GM12878 (cell line): ENCODE measurements around the gene PIEZO2.

Experiments used
- ATF2 ChIP-seq: IDR thresholded peaks from 2 replicates; pipeline ENCODE4 v1.6.1; 2012; ENCODE audit warnings: low read length, inconsistent platforms
- CEBPB ChIP-seq, 2 experiments: fragments of 150-350 bp in 1 of 2; IDR thresholded peaks; 2 replicates each; pipeline ENCODE4 v1.6.1; 2012 to 2014; ENCODE audit warnings: low read depth in 2 of 2, low read length in 2 of 2, borderline replicate concordance in 1 of 2, inconsistent platforms in 1 of 2
- CREM ChIP-seq: IDR thresholded peaks from 2 replicates; pipeline ENCODE4 v1.6.1; 2014; ENCODE audit warnings: antibody characterized with exemption, low read depth
- CTCF ChIP-seq, 3 experiments: IDR thresholded peaks in 2 of 3; conservative IDR thresholded peaks in 1 of 3; 2 replicates each; pipeline ENCODE4 v1.5.1; 2011; ENCODE audit warnings: low read depth in 3 of 3, low read length in 3 of 3, mild to moderate bottlenecking in 3 of 3, control low read depth in 2 of 3, moderate library complexity in 2 of 3, inconsistent platforms in 1 of 3, mixed read lengths in 1 of 3; ENCODE audit not compliant: control insufficient read depth in 2 of 3, insufficient read depth in 1 of 3; ENCODE audit errors: extremely low read depth in 1 of 3
- ESRRA ChIP-seq: IDR thresholded peaks from 2 replicates; pipeline ENCODE4 v1.6.1; 2012; ENCODE audit warnings: mild to moderate bottlenecking, low read length, improper control_type of control experiment
- MYC ChIP-seq: IDR thresholded peaks from 2 replicates; pipeline ENCODE4 v1.6.1; 2011; ENCODE audit warnings: mild to moderate bottlenecking, low read length, moderate library complexity, inconsistent platforms; ENCODE audit not compliant: insufficient read depth, insufficient replicate concordance, insufficient read length, severe bottlenecking
- NR2C2 ChIP-seq: IDR thresholded peaks from 2 replicates; pipeline ENCODE4 v1.6.1; 2011; ENCODE audit warnings: borderline replicate concordance, low read depth; ENCODE audit not compliant: control insufficient read depth, insufficient read length
- POLR2A ChIP-seq: IDR thresholded peaks from 2 replicates; pipeline ENCODE4 v1.6.1; 2011; ENCODE audit warnings: low read depth, mild to moderate bottlenecking, low read length
- SIN3A ChIP-seq: IDR thresholded peaks from 2 replicates; pipeline ENCODE4 v1.6.1; 2012; ENCODE audit warnings: low read depth, low read length, improper control_type of control experiment
- TAF1 ChIP-seq: IDR thresholded peaks from 2 replicates; pipeline ENCODE4 v1.6.1; 2011; ENCODE audit warnings: mild to moderate bottlenecking, low read depth, low read length, borderline replicate concordance
- USF2 ChIP-seq: IDR thresholded peaks from 2 replicates; pipeline ENCODE4 v1.6.1; 2011; ENCODE audit warnings: low read depth, low read length, improper control_type of control experiment, borderline replicate concordance
- YY1 ChIP-seq: IDR thresholded peaks from 2 replicates; pipeline ENCODE4 v1.6.1; 2011; ENCODE audit warnings: low read depth, mild to moderate bottlenecking, low read length
- ZSCAN29 ChIP-seq: fragments of 450-650 bp; IDR thresholded peaks from 2 replicates; pipeline ENCODE4 v1.6.1; 2017; ENCODE audit warnings: mild to moderate bottlenecking, moderate library complexity
- TF ChIP-seq, protein P1 (sequence below): IDR thresholded peaks from 2 replicates; pipeline ENCODE4 v1.6.1; 2012; ENCODE audit warnings: low read depth, low read length, improper control_type of control experiment

DNA sequence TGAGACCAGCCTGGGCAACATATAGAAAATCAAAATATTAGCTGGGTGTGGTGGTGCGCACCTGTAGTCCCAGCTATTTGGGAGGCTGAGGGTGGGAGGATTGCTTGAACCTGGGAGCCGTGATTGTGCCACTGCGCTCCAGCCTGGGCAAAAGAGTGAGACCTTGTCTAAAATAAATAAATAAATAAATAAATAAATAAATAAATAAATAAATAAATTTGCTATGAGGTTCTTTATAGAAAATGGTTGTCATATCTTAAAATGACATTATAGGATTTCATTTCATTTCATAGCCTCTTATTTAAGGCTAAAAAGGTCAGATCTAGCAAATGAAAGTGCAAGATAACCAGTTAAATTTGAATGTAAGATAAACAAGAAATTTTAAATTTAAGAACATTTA lies 430.6 kb downstream of the PIEZO2 start:
- no peak for TF ChIP-seq TAF1
- TF ChIP-seq CTCF (IDR thresholded peaks at IDR 0.05 in 2 of 3, conservative IDR thresholded peaks at IDR 0.05 in 1 of 3; ENCODE audit: control insufficient read depth in 2 of 3, extremely low read depth in 1 of 3, insufficient read depth in 1 of 3, low read depth in 3 of 3, low read length in 3 of 3) = no peak
- no peak for TF ChIP-seq POLR2A
- TF ChIP-seq ZSCAN29 = no peak
- no peak for TF ChIP-seq YY1
- TF ChIP-seq ESRRA = no peak
- no peak for TF ChIP-seq MYC
- TF ChIP-seq CREM = no peak
- TF ChIP-seq, protein P1, sequence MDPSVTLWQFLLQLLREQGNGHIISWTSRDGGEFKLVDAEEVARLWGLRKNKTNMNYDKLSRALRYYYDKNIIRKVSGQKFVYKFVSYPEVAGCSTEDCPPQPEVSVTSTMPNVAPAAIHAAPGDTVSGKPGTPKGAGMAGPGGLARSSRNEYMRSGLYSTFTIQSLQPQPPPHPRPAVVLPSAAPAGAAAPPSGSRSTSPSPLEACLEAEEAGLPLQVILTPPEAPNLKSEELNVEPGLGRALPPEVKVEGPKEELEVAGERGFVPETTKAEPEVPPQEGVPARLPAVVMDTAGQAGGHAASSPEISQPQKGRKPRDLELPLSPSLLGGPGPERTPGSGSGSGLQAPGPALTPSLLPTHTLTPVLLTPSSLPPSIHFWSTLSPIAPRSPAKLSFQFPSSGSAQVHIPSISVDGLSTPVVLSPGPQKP = no peak
- no peak for TF ChIP-seq SIN3A
- no peak for TF ChIP-seq CEBPB (IDR thresholded peaks at IDR 0.05; ENCODE audit: borderline replicate concordance in 1 of 2, low read depth in 2 of 2, low read length in 2 of 2)
- TF ChIP-seq NR2C2 = no peak
- TF ChIP-seq USF2 = no peak
- TF ChIP-seq ATF2 = no peak
